H9 (cell line): ENCODE results near the gene ZNF641. TPM values are rescaled to one million over a fixed set of nuclear protein-coding genes. Genes with fewer than 3 reads are reported as not detected.

ENCODE experiments used
- DNase-seq: peaks from one replicate; pipeline ENCODE4 v3.0.0-alpha.2; 2017
- H2AFZ ChIP-seq: one replicate; pipeline ENCODE4 v1.6.1; 2013; ENCODE audit warnings: mild to moderate bottlenecking, low read length, control low read depth, moderate library complexity
- H2AK5ac ChIP-seq: 2 replicates; pipeline ENCODE4 v1.6.1; 2013; ENCODE audit warnings: low read length, control low read depth, mixed read lengths; ENCODE audit not compliant: insufficient read length
- H2BK120ac ChIP-seq: one replicate; pipeline ENCODE4 v1.6.1; 2013; ENCODE audit warnings: low read depth, mild to moderate bottlenecking, low read length, control low read depth, inconsistent platforms; ENCODE audit not compliant: poor library complexity, severe bottlenecking
- H2BK12ac ChIP-seq: 2 replicates; pipeline ENCODE4 v1.6.1; 2013; ENCODE audit warnings: low read length, control low read depth, mixed read lengths, low read depth; ENCODE audit not compliant: insufficient read length
- H2BK15ac ChIP-seq: 2 replicates; pipeline ENCODE4 v1.6.1; 2013; ENCODE audit warnings: low read depth, low read length, control low read depth
- H2BK20ac ChIP-seq: one replicate; pipeline ENCODE4 v1.6.1; 2013; ENCODE audit warnings: low read depth, mild to moderate bottlenecking, low read length, control low read depth, inconsistent platforms; ENCODE audit not compliant: poor library complexity, severe bottlenecking
- H2BK5ac ChIP-seq: 2 replicates; pipeline ENCODE4 v1.6.1; 2013; ENCODE audit warnings: low read length, control low read depth, mixed read lengths; ENCODE audit not compliant: insufficient read length
- H3K14ac ChIP-seq: 2 replicates; pipeline ENCODE4 v1.6.1; 2013; ENCODE audit warnings: low read length, control low read depth; ENCODE audit not compliant: insufficient read depth
- H3K18ac ChIP-seq: 2 replicates; pipeline ENCODE4 v1.6.1; 2013; ENCODE audit warnings: low read depth, mild to moderate bottlenecking, mixed read lengths, low read length, control low read depth; ENCODE audit not compliant: insufficient read length
- H3K23ac ChIP-seq: 2 replicates; pipeline ENCODE4 v1.6.1; 2013; ENCODE audit warnings: low read length, control low read depth, mixed read lengths, low read depth; ENCODE audit not compliant: insufficient read length
- H3K23me2 ChIP-seq: 2 replicates; pipeline ENCODE4 v1.6.1; 2013; ENCODE audit warnings: low read depth, mild to moderate bottlenecking, mixed read lengths, low read length, control low read depth; ENCODE audit not compliant: insufficient read length, poor library complexity, severe bottlenecking
- H3K27ac ChIP-seq: 2 replicates; pipeline ENCODE4 v1.5.1; 2013; ENCODE audit warnings: low read length, control low read depth, mixed read lengths, low read depth; ENCODE audit not compliant: insufficient read length
- H3K27me3 ChIP-seq: 2 replicates; pipeline ENCODE4 v1.6.1; 2013; ENCODE audit warnings: low read length, control low read depth, inconsistent platforms; ENCODE audit not compliant: insufficient read depth
- H3K4ac ChIP-seq: 2 replicates; pipeline ENCODE4 v1.6.1; 2013; ENCODE audit warnings: low read depth, mild to moderate bottlenecking, control low read depth, inconsistent platforms, low read length, moderate library complexity
- H3K4me1 ChIP-seq: 2 replicates; pipeline ENCODE4 v1.6.1; 2013; ENCODE audit warnings: low read length, control low read depth, inconsistent platforms; ENCODE audit not compliant: insufficient read depth
- H3K4me2 ChIP-seq: 2 replicates; pipeline ENCODE4 v1.6.1; 2013; ENCODE audit warnings: low read length, control low read depth, mixed read lengths; ENCODE audit not compliant: insufficient read length, insufficient read depth
- H3K56ac ChIP-seq: 2 replicates; pipeline ENCODE4 v1.6.1; 2013; ENCODE audit warnings: low read depth, mild to moderate bottlenecking, mixed read lengths, low read length, control low read depth; ENCODE audit not compliant: insufficient read length
- H3K79me1 ChIP-seq: 2 replicates; pipeline ENCODE4 v1.6.1; 2013; ENCODE audit warnings: low read depth, mild to moderate bottlenecking, moderate library complexity, low read length, control low read depth, inconsistent platforms; ENCODE audit not compliant: insufficient read depth, poor library complexity, severe bottlenecking
- H3K79me2 ChIP-seq: 2 replicates; pipeline ENCODE4 v1.6.1; 2013; ENCODE audit warnings: low read length, control low read depth, inconsistent platforms; ENCODE audit not compliant: insufficient read depth
- H3K9ac ChIP-seq: 2 replicates; pipeline ENCODE4 v1.6.1; 2013; ENCODE audit warnings: low read length, control low read depth, mixed read lengths; ENCODE audit not compliant: insufficient read length; ENCODE audit errors: extremely low read depth
- H3K9me3 ChIP-seq: one replicate; pipeline ENCODE4 v1.6.1; 2013; ENCODE audit warnings: low read depth, low read length, inconsistent platforms; ENCODE audit not compliant: control insufficient read depth
- H3T11ph ChIP-seq: one replicate; pipeline ENCODE4 v1.6.1; 2013; ENCODE audit warnings: mild to moderate bottlenecking, low read length, control low read depth, inconsistent platforms
- H4K20me1 ChIP-seq: one replicate; pipeline ENCODE4 v1.6.1; 2013; ENCODE audit not compliant: control insufficient read depth, insufficient read length, insufficient read depth
- H4K5ac ChIP-seq: 2 replicates; pipeline ENCODE4 v1.6.1; 2013; ENCODE audit warnings: low read depth, mild to moderate bottlenecking, mixed read lengths, low read length, control low read depth; ENCODE audit not compliant: insufficient read length
- H4K8ac ChIP-seq: replicated peaks from 2 replicates; pipeline ENCODE4 v1.6.1; 2013; ENCODE audit warnings: low read length, control low read depth, mixed read lengths, low read depth; ENCODE audit not compliant: insufficient read length
- H4K91ac ChIP-seq: 2 replicates; pipeline ENCODE4 v1.6.1; 2013; ENCODE audit warnings: low read depth, mild to moderate bottlenecking, moderate library complexity, mixed read lengths, low read length, control low read depth; ENCODE audit not compliant: insufficient read length
- H3K27ac Mint-ChIP-seq, 3 experiments: 2 replicates in 2 of 3; 3 replicates in 1 of 3; pipeline ENCODE4 v1.8.0; 2020 to 2021; ENCODE audit warnings: mixed read lengths in 3 of 3, mild to moderate bottlenecking in 1 of 3, moderate library complexity in 1 of 3
- H3K27me3 Mint-ChIP-seq: 2 replicates; pipeline ENCODE4 v1.8.0; 2021; ENCODE audit warnings: low read depth, mild to moderate bottlenecking, moderate library complexity, mixed read lengths
- H3K36me3 Mint-ChIP-seq, 3 experiments: 2 replicates in 2 of 3; 3 replicates in 1 of 3; pipeline ENCODE4 v1.8.0; 2020 to 2021; ENCODE audit warnings: low read depth in 3 of 3, mixed read lengths in 3 of 3; ENCODE audit not compliant: insufficient read depth in 1 of 3
- H3K4me1 Mint-ChIP-seq, 2 experiments: 2 replicates each; pipeline ENCODE4 v1.8.0; 2020; ENCODE audit warnings: mixed read lengths in 2 of 2
- H3K4me3 Mint-ChIP-seq, 2 experiments: 2 replicates in 1 of 2; 3 replicates in 1 of 2; pipeline ENCODE4 v1.8.0; 2020 to 2021; ENCODE audit warnings: mild to moderate bottlenecking in 2 of 2, mixed read lengths in 2 of 2, moderate library complexity in 1 of 2
- H3K9me3 Mint-ChIP-seq, 2 experiments: 2 replicates in 1 of 2; 3 replicates in 1 of 2; pipeline ENCODE4 v1.8.0; 2020; ENCODE audit warnings: mild to moderate bottlenecking in 2 of 2, mixed read lengths in 2 of 2, moderate library complexity in 1 of 2
- CTCF ChIP-seq: fragments of 200-600 bp; sonication (generic); conservative IDR thresholded peaks from 3 replicates; pipeline ENCODE4 v1.8.0; 2021; ENCODE audit warnings: antibody characterized with exemption, mild to moderate bottlenecking
- WGBS: extraction: QIAGEN DNeasy Blood & Tissue Kit; methylation state at CpG from one replicate; pipeline ENCODE4 v1.1.7; 2013; ENCODE audit warnings: missing lambda C conversion rate, low lambda C conversion rate, mixed read lengths; ENCODE audit not compliant: insufficient read length; ENCODE audit errors: extremely low coverage; 5-methylcytosine and 5-hydroxymethylcytosine counted together
- total RNA-seq: library from RNA; stranded (reverse); gene quantifications from 2 replicates; pipeline ENCODE4 v1.2.1, GENCODE V29; 2021

Gene ZNF641
- total RNA-seq, 1 experiment from 2014 or later, result 8.5 TPM

DNA sequence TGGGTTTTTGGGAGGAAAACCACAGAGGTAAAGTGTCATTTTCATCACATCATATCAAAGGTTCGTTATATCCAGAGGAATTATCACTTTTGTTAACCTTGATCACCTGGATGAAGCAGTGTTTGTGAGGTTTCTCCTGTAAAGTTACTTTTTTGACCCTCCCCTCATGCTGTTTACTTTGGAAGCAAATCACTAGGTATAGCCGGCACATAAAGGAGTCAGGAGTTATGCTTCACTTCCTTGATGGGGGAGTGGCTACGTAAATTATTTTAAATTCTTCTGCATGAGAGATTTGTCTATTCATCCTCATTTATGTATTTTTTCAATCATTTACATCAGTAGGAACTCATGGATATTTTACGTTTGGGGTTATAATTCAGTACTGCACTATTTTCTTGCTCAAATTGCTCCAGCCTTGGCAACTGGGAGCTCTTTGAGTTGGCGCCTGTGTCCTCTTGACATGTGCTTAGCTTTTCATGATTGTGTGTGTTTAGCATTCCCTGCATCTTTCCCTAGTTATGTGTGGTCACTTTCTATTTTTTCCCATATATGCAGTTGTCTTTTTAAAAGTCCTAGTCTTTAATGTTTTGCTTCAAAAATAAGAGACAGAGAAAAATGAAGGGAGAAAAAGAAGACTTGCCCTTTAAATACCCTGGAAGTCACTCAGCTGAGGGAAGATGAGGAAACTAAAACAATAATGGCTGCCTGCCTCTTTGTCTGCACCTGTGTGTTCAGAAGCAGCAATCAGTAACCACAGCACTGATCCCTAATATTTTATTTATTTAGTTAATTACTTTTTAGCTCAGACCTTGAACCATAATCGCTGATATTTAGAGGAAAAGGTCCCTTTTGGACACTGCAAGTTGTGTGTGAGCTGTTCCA is 62.1 kb downstream of the ZNF641 start:
- Histone ChIP-seq H2BK20ac (no peak overlapping the region), H2AFZ (no peak overlapping the region)
- no peaks in the 10 kb centered on the region for H3K9me3 Mint-ChIP-seq

More for the DNA sequence above, 62.1 kb downstream of the ZNF641 start:
- Histone ChIP-seq H3K56ac (no peak overlapping the region), H4K8ac (no peak overlapping the region), H2BK15ac (no peak overlapping the region), H3T11ph (no peak overlapping the region), H3K14ac (no peak overlapping the region), H3K4me2 (no peak overlapping the region), H4K91ac (no peak overlapping the region), H3K4me1 (no peaks in the 10 kb centered on the region; the same call in 1 of the 2 replicates), H4K5ac (no peak overlapping the region), H3K79me1 (no peaks in the 10 kb centered on the region), H3K23ac (no peak overlapping the region), H3K79me2 (no peaks in the 10 kb centered on the region), H2AK5ac (no peak overlapping the region), H2BK120ac (no peak overlapping the region), H3K9me3 (no peaks in the 10 kb centered on the region), H2BK12ac (no peak overlapping the region), H3K18ac (no peak overlapping the region), H3K27me3 (no peaks in the 10 kb centered on the region; the same call in none of the 2 replicates), H3K9ac (no peak overlapping the region), H3K27ac (no peak overlapping the region), H4K20me1 (no peaks in the 10 kb centered on the region), H2BK5ac (no peak overlapping the region), H3K4ac (no peak overlapping the region), H3K23me2 (no peaks in the 10 kb centered on the region)
- no peak overlapping the region for H3K4me3 Mint-ChIP-seq
- WGBS, result no CpG with 5 or more reads among the region's 6 CpGs
- H3K27ac Mint-ChIP-seq, result no peak overlapping the region
- DNase-seq, result no peak
- H3K4me1 Mint-ChIP-seq, result no peaks in the 10 kb centered on the region
- no peak for TF ChIP-seq CTCF
- H3K36me3 Mint-ChIP-seq, result no peaks in the 10 kb centered on the region
- peaks cover 46% of the 10 kb centered on the region for H3K27me3 Mint-ChIP-seq

Other genes starting within 250 kb of the ZNF641 start
- gene SENP1, start 244.8 kb downstream of the ZNF641 start, total RNA-seq, result 28.8 and 30.1 TPM in 2 replicates
- gene PFKM, start 231.6 kb downstream of the ZNF641 start, total RNA-seq, result 92.4 and 105 TPM in 2 replicates
- gene ASB8, start 193.4 kb downstream of the ZNF641 start, total RNA-seq, result 8.9 and 10.9 TPM in 2 replicates
- gene CCDC184, start 167.3 kb downstream of the ZNF641 start, total RNA-seq, result 0.11 and 0.13 TPM in 2 replicates
- gene OR10AD1, start 147.6 kb downstream of the ZNF641 start, total RNA-seq, result not detected in 2 replicates
- not detected in 2 replicates for gene ANP32D, start 121.6 kb upstream of the ZNF641 start, total RNA-seq
- not detected in 2 replicates for gene C12orf54, start 131.6 kb upstream of the ZNF641 start, total RNA-seq
- not detected in 2 replicates for gene OR8S1, start 174.7 kb upstream of the ZNF641 start, total RNA-seq
- gene LALBA, start 219.1 kb upstream of the ZNF641 start, total RNA-seq, result not detected in 2 replicates